Ovary (tissue), 9 donors: ENCODE measurements around the gene ADGRD1. TPM values are rescaled to one million over a fixed set of nuclear protein-coding genes. Genes with fewer than 3 reads are reported as not detected.

ENCODE experiments used
- DNase-seq, 5 donors: peaks; one replicate each; pipeline ENCODE4 v3.0.0-alpha.2; 2019 to 2020
- H3K27ac ChIP-seq, 2 donors: fragments of 200-600 bp; one replicate each; pipeline versions ENCODE4 v1.5.1 to v1.8.0; 2019 to 2022
- H3K27me3 ChIP-seq: fragments of 200-600 bp; one replicate; pipeline ENCODE4 v1.8.0; 2022
- H3K36me3 ChIP-seq: fragments of 200-600 bp; sonication (generic); one replicate; pipeline ENCODE4 v1.5.1; 2019
- H3K4me1 ChIP-seq: one replicate; pipeline ENCODE4 v1.8.1; 2013; ENCODE audit warnings: mild to moderate bottlenecking, moderate library complexity; ENCODE audit not compliant: insufficient read depth
- H3K4me3 ChIP-seq: fragments of 200-600 bp; sonication (generic); one replicate; pipeline ENCODE4 v1.5.1; 2017
- H3K9me3 ChIP-seq, 2 donors: fragments of 200-600 bp in 1 of 2; sonication (generic) in 1 of 2; one replicate each; pipeline versions ENCODE4 v1.5.1 to v1.8.1; 2013 to 2019; ENCODE audit warnings: mild to moderate bottlenecking in 1 of 2, moderate library complexity in 1 of 2
- EP300 ChIP-seq: sonication (generic); formaldehyde crosslinking; IDR thresholded peaks from one replicate; pipeline ENCODE4 v1.6.1; 2017; ENCODE audit warnings: antibody characterized with exemption
- POLR2A ChIP-seq: fragments of 450-650 bp; IDR thresholded peaks from one replicate; pipeline ENCODE4 v1.6.1; 2017; ENCODE audit warnings: antibody characterized with exemption, mild to moderate bottlenecking, moderate library complexity
- WGBS, 3 donors: extraction: QIAGEN DNeasy Blood & Tissue Kit in 1 of 3; methylation state at CpG; one replicate each; pipeline versions ENCODE4 v1.1.5 to v1.1.7; 2013 to 2017; 5-methylcytosine and 5-hydroxymethylcytosine counted together
- intact Hi-C, 4 donors: fragments of 100-400 bp; cut with DNase I; formaldehyde crosslinking; loops; one replicate each; pipeline versions ENCODE4 v1.11.0 to v1.15.1; 2022 to 2023
- polyA plus RNA-seq, 2 donors: library from polyadenylated mRNA; stranded (reverse); fragments of 200-250 nt in 1 of 2; fragments of 350-450 nt in 1 of 2; fragmentation: Illumina TruSeq in 1 of 2; extraction: RNeasy Lipid Tissue Mini Kit (QIAGEN cat#74804) in 1 of 2; gene quantifications; one replicate each; pipeline ENCODE4 v1.2.3, GENCODE V29; 2013 to 2014
- total RNA-seq, 7 donors: library from RNA; depleted of rRNA in 2 of 7; stranded (reverse); fragments of >200 nt in 2 of 7; fragmentation: NEBNext Ultra II Directional in 3 of 7; extraction: Animal tissue kit (Norgen Biotek cat#: 25700) in 3 of 7; gene quantifications; one replicate each; pipeline versions ENCODE4 v1.1.0 to v1.2.4, GENCODE V29; 2016 to 2023
- TF ChIP-seq, protein P1 (sequence below), 3 donors: fragments of 450-650 bp in 2 of 3; fragments of 200-600 bp in 1 of 3; IDR thresholded peaks; one replicate each; pipeline versions ENCODE4 v1.5.1 to v1.8.0; 2016 to 2022; ENCODE audit warnings: antibody characterized with exemption in 3 of 3, mild to moderate bottlenecking in 1 of 3
- donor health status: DM: no; HTN: no; CAD: no; lungs with moderate emphysema.
- donor health status: DM: no; HTN: no; CAD: no.
- donor health status: Bipolar disorder and iron deficiency.
- donor health status: DM: yes; HTN: yes; CAD: no.
- donor health status: DM: no; HTN: no; CAD: no.
- donor health status: DM: yes; HTN: yes; CAD: no.

Gene ADGRD1
- total and polyA plus RNA-seq, 9 donors, result 7.6 to 75.3 (median 25.9) TPM

DNA sequence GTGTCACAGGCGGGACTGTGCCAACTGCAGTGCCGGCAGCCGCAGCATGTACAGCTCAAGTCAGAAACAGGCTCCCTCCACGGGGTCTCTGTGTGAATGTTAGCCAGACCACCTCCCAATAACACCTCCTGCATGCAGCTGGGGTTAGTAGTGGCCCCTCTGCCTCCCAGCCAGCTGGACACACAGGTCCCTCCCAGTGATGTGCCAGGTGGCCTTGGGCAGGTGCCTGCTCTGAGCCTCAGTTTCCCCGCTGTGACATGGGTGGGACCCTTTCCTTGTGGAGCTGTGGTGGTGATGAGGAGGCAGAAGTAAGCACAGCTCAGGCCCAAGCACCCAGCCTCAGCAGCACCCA lies 139.9 kb downstream of the ADGRD1 start:
- Histone ChIP-seq H3K4me1 (peaks cover 9% of the 10 kb centered on the region), H3K9me3 (no peaks in the 10 kb centered on the region), H3K4me3 (no peak overlapping the region), H3K27me3 (no peaks in the 10 kb centered on the region), H3K27ac (no peak overlapping the region), H3K36me3 (no peaks in the 10 kb centered on the region)
- peak in 3 of 5 donors; percentile 9 to 26 (median 10) for DNase-seq
- TF ChIP-seq, protein P1, sequence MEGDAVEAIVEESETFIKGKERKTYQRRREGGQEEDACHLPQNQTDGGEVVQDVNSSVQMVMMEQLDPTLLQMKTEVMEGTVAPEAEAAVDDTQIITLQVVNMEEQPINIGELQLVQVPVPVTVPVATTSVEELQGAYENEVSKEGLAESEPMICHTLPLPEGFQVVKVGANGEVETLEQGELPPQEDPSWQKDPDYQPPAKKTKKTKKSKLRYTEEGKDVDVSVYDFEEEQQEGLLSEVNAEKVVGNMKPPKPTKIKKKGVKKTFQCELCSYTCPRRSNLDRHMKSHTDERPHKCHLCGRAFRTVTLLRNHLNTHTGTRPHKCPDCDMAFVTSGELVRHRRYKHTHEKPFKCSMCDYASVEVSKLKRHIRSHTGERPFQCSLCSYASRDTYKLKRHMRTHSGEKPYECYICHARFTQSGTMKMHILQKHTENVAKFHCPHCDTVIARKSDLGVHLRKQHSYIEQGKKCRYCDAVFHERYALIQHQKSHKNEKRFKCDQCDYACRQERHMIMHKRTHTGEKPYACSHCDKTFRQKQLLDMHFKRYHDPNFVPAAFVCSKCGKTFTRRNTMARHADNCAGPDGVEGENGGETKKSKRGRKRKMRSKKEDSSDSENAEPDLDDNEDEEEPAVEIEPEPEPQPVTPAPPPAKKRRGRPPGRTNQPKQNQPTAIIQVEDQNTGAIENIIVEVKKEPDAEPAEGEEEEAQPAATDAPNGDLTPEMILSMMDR (IDR thresholded peaks at IDR 0.05), result no peak
- no peak for TF ChIP-seq EP300
- TF ChIP-seq POLR2A, result no peak
- intact Hi-C loops, result no loop called here
- 0 to 75% (median 74%) methylated on average over 1 to 5 of the region's 5 CpGs for WGBS, 3 donors

DNA sequence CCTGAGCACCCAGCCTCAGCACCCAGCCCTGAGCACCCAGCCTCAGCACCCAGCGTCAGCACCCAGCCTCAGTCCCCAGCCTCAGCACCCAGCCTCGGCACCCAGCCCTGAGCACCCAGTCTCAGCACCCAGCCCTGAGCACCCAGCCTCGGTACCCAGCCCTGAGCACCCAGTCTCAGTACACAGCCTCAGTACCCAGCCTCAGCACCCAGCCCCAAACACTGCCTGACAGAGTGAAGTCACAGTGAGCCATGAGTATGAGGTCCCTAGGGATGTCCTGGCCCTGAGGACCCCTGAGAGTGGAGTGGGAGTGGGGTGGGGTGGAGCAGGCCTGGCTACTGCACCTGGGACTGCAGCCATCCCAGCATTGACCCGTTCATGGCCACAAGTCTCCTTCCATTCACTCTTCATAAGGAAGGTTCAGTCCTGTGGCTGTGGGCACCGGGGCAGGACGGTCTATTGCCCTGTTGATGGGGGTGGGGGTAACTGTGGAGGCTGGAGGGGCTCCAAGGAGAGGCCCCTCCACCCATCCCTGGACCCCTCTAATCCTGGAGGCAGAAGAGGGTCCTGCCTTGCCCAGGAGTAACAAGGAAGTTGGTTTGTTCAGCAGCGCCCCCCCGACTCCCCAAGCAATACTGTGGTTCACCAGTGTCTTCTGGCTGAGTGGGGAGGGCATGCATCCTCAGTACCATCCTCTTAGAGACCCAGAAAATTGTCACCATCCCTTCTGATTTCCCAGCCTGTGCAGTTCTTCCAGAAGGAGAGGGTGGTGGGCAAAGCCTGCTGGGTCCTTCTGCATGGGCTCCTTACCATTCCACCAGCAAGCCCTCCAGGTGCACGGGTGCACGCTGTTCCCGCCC lies 140.5 kb downstream of the ADGRD1 start:
- Histone ChIP-seq H3K4me1 (peaks cover 9% of the 10 kb centered on the region), H3K4me3 (no peak overlapping the region), H3K9me3 (no peaks in the 10 kb centered on the region), H3K36me3 (no peaks in the 10 kb centered on the region), H3K27ac (no peak overlapping the region), H3K27me3 (no peaks in the 10 kb centered on the region)
- DNase-seq, result peak in 3 of 5 donors; percentile 2 to 11 (median 6)
- intact Hi-C loops, result no loop called here
- TF ChIP-seq POLR2A, result no peak
- TF ChIP-seq, protein P1 (IDR thresholded peaks at IDR 0.05), result no peak
- TF ChIP-seq EP300, result no peak
- 89 to 94% (median 93%) methylated on average over 11 of the region's 11 CpGs for WGBS, 3 donors

DNA sequence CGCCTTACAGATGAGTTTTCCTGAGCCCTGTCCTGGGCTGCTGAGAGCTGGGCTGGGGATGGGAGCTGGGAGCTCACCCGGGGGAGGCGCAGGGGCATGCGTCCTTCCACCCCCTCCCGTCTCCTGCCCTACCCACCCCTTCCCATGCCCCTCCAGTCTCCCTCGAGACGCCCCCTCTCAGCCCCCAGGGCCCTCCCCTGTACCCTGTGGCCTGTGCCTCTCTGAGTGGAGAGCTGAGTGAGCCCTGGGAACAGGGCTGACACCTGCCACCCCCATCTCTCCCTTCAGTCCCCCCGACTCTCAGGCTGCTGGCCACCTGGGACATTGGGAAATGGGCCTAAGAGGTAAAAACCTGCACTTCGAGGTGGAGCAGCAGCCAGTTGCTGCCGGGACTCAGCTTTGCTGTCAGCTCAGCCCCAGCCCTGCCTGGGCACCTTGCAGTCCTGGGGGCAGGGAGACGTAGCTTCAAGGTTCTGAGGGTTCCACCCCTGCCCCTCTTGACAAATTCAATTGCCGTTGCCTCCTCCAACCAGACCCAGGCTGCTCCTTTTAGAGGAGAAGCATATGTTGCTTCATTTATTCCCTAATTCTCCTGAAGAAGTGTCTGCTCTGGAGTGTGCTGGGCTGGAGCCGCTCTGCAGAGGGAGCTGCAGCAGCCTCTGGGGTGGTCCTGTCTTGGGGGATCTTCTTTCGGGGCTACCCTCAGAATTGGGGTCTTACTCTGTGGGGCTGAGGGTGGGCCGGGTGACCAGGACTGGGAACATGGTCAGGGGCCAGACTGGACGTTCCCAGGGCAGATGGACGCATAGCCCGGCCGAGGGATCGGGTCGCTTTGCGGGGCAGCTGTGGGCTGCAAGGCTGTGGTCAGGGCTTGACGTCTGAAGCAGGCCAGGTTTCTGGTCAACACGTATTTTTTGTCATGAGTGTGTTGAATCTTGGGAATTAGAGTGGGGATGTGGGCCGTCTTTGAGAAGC lies 141.4 kb downstream of the ADGRD1 start:
- DNase-seq, result peak in 4 of 5 donors; percentile 6 to 35 (median 10)
- Histone ChIP-seq H3K27ac (no peak overlapping the region), H3K36me3 (no peaks in the 10 kb centered on the region), H3K4me3 (no peak overlapping the region), H3K9me3 (no peaks in the 10 kb centered on the region), H3K4me1 (peaks cover 9% of the 10 kb centered on the region), H3K27me3 (no peaks in the 10 kb centered on the region)
- TF ChIP-seq EP300, result no peak
- TF ChIP-seq, protein P1 (IDR thresholded peaks at IDR 0.05), result no peak
- TF ChIP-seq POLR2A, result no peak
- WGBS, 3 donors, result 83 to 90% (median 84%) methylated on average over 24 to 25 of the region's 25 CpGs
- intact Hi-C loops, result no loop called here

DNA sequence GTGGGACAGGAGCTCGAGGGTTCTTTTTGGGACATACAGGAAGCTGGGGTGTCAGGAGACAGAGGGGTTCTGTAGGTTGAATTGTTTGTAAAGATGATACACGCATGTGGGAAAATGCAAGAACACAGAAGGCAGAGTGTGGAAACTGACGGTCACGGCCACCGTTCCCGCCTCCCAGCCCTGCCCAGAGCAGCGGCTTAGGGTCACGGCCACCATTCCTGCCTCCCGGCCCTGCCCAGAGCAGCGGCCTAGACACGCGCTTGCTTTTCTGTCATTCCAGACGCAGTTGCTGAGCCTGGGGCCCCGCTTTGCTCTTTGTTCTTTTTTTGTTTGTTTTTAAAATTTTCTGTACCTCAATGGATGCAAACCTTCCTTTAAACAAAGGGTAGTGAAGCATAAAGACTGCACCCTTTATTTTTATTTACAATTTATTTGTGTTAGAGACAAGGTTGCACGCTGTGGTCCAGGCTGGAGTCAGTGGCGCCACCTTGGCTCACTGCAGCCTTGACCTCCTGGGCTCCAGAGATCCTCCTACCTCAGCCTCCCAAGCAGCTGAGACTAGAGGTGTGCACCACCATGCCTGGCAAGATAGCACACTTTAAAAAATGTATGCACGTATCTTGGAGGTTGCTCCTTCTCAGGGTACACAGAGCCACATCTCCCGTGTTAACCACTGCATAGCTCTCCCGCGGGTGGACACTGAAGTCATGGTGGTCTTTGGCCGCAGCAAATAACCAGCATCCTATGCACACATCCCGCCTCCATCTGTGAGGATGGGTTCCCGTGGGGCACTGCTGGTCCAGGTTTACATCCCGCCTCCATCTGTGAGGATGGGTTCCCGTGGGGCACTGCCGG lies 142.3 kb downstream of the ADGRD1 start:
- no peaks in the 10 kb centered on the region for H3K9me3 ChIP-seq
- peaks cover 9% of the 10 kb centered on the region for H3K4me1 ChIP-seq
- no peaks in the 10 kb centered on the region for H3K36me3 ChIP-seq
- TF ChIP-seq EP300 (no peak), POLR2A (no peak)
- TF ChIP-seq, protein P1 (IDR thresholded peaks at IDR 0.05), result no peak
- intact Hi-C loops, result no loop called here
- DNase-seq, result peak in 4 of 5 donors; percentile 3 to 33 (median 11)
- H3K4me3 ChIP-seq, result no peak overlapping the region
- H3K27ac ChIP-seq, result no peak overlapping the region
- H3K27me3 ChIP-seq, result no peaks in the 10 kb centered on the region
- WGBS, 3 donors, result 82 to 89% (median 83%) methylated on average over 26 of the region's 26 CpGs
